Epithelial cell of esophagus (primary cell): ENCODE results near the gene CCR2.
A peak's percentile ranks its signal among the peaks of the same experiment; 100 is the strongest.
"Not testable (repeated sequence)": the region's sequence is repeated elsewhere in the genome, so short reads cannot be mapped to it uniquely, and the experiment has no call there.

Experiments
- DNase-seq: peaks from one replicate; pipeline ENCODE4 v3.0.0; 2010; ENCODE audit warnings: low read depth
- H3K4me3 ChIP-seq: 2 replicates; pipeline ENCODE4 v1.5.1; 2011; ENCODE audit warnings: mild to moderate bottlenecking, low read length, control low read depth
- TF ChIP-seq, protein P1 (sequence below): IDR thresholded peaks from 2 replicates; pipeline ENCODE4 v1.5.1; 2011; ENCODE audit warnings: low read depth, mild to moderate bottlenecking, low read length, control low read depth, inconsistent platforms; ENCODE audit not compliant: insufficient read depth; ENCODE audit errors: missing control alignments

CCR2 gene

DNA sequence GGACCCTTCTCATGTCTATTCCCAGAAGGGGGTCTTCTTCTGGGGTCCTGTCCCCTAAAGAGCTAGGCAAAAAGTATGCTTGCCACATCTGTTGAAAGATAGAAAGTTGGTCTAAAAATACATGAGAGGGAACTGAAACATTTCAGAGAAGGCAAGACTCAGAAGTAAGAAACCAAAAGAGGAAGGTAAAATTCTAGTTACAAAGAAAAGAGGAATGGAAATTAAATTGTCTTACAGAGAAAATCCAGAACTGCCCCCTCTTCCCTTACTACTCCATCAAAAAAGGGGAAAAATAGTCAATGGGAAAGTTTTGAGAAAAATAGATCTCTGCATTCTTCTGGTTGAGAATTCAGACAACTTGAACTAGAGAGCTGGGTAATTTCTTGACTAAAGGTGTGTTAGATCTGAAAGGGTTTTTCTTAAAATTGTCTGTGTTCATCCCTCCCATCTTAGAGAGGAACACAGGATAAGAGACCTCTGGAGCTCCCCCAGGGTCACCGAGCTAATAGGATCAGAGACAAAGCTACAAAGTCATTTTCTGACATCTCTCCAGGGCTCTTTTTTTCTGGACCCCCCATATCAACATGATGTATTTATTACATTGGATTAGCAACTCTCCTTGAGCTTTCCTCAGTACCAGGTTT is 32.3 kb upstream of the CCR2 start:
- TF ChIP-seq, protein P1, sequence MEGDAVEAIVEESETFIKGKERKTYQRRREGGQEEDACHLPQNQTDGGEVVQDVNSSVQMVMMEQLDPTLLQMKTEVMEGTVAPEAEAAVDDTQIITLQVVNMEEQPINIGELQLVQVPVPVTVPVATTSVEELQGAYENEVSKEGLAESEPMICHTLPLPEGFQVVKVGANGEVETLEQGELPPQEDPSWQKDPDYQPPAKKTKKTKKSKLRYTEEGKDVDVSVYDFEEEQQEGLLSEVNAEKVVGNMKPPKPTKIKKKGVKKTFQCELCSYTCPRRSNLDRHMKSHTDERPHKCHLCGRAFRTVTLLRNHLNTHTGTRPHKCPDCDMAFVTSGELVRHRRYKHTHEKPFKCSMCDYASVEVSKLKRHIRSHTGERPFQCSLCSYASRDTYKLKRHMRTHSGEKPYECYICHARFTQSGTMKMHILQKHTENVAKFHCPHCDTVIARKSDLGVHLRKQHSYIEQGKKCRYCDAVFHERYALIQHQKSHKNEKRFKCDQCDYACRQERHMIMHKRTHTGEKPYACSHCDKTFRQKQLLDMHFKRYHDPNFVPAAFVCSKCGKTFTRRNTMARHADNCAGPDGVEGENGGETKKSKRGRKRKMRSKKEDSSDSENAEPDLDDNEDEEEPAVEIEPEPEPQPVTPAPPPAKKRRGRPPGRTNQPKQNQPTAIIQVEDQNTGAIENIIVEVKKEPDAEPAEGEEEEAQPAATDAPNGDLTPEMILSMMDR = no peak
- no peak overlapping the region for H3K4me3 ChIP-seq
- DNase-seq = no peak

DNA sequence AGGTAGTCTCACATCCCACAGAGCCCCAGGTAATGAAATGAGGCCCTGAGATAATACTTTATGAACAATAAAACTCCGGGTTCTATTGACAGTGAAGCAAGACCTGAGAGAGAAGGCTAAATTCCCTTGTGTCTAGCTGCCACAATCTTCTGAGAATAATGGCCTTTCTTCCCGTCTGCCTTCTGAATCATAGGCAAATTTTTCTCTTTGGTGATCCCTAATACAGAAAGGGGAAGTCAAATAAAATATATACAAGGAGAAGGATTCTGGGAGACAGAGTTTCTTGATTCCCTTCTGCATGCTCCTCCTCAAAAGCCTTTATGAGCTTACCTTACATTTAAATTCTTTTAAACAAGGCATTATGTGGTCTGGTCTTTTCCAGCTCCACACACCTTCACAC is 29.9 kb upstream of the CCR2 start:
- H3K4me3 ChIP-seq = no peak overlapping the region
- TF ChIP-seq, protein P1 = no peak
- DNase-seq = no peak

DNA sequence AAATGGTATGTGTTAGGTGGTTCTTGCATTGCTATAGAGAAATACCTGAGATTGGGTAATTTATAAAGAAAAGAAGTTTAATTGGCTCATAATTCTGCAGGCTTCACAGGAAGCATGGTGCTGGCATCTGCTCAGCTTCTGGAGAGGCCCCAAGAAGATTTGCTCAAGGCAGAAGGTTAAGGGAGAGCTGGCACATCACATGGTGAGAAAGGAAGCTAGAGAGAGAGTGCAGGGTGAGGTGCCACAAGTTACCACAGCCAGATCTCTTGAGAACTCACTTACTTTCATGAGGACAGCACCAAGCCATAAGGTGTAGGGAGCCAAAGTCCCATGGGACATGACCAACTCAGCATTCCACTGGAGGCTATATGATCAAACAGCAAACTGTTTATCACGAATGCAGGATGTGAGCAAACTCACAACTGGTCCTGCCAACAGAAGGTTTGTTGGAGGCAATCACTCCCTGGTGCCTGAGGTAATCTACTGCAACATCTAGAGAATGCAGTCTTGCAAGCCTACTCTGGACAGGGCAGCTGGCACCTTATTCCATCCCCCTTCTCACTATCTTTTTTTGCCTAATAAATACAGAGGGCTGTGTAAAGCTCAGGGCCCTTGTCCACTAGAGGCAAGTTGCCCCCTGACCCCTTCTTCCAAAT is 28.1 kb upstream of the CCR2 start:
- peak; percentile 41 for DNase-seq
- TF ChIP-seq, protein P1 = no peak
- H3K4me3 ChIP-seq = no peak overlapping the region

DNA sequence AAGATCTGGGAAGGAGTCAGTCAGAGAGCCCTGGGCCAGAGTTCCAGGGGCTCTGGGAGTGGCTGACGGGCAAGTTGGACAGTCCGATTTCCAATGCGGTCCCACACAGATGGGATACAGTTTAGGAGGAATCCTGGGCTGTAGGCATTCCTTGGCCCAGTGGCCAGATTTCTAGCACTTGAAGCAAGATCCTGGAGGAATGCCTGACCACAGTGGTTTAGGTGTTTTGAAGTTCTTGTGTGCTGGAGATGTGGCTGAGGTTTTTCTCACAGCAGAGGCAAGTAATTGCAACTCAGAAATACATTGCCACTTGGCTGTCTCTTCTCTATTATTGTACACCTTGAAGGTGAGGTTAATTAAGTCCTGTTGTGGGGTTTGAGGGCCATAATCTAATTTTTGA is 23.2 kb upstream of the CCR2 start:
- DNase-seq, H3K4me3 ChIP-seq: not testable (repeated sequence)

DNA sequence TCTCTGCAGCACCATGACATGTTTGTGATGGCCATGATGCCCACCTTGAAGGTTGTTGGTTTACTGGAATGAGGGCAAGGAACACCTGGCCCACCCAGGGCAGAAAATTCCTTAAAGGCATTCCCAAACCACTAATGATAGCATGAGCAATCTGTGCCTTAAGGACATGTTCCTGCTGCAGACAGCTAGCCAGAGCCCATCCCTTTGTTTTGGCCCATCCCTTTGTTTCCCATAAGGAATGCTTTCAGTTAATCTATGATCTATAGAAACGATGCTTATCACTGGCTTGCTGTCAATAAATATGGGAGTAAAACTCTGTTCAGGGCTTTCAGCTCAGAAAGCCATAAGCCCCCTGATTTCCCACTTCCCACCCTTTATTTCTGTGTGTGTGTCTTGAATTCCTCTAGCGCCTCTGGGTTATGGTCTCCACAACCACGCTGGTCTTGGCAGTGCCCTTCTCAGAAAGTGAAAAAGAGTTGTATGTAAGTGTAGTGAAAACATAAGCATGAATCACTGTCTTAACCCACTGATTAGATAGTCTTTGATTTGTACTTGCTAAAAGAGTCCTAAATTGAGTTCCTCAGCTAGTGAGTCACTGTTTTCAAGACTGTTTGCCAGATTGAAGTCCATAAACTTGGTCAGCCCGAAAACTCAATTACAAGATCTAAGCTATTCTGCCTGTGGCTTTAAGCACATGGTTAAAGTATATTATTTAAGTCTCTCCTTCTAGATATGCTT is 19.0 kb upstream of the CCR2 start:
- no peak overlapping the region for H3K4me3 ChIP-seq
- DNase-seq = peak; percentile 39
- TF ChIP-seq, protein P1 = no peak

DNA sequence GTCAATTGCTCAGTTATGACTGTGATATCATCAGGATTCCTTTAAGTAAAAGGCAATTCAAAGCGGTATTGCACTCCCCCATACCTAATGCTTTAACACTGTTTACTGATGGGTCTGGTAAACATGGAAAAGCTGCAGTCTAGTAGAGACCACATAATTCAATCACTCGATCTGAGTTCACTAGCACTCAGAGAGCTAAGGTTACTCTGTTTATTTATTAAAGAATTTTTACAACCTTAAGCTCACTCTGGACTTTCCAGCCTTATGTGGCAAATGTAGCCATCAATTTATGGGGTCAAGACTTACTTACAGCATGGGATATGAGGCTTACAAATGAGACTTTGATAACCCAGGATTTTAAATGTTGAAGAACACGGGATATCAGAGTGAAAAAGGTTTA is 18.4 kb upstream of the CCR2 start:
- DNase-seq = no peak
- TF ChIP-seq, protein P1 = no peak
- H3K4me3 ChIP-seq = no peak overlapping the region

DNA sequence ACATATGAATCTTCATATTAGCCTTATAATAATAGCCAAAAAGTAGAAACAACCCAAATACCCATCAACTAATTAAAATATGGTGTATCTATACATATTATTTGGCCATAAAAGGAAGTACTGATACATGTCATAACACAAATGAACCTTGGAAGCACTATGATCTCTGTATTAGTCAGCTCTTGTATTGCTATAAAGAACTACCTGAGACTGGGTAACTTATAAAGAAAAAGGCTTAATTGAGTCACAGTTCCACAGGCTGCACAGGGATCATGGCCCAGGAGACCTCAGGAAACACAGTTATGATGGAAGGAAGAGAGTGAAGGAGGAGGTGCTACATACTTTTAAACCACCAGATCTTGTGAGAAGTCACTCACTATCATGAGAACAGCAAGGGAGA is 16.0 kb upstream of the CCR2 start:
- TF ChIP-seq, protein P1 = no peak
- DNase-seq = peak; percentile 52
- no peak overlapping the region for H3K4me3 ChIP-seq
